ENCODE results near the gene SEC14L5. TPM values are rescaled to one million over a fixed set of nuclear protein-coding genes. Genes with fewer than 3 reads are reported as not detected.

The SEC14L5 gene
- total RNA-seq, 1 donor from 2014 or later: 0.32 TPM

- Histone ChIP-seq H2AFZ (ENCODE audit: low read depth, low read length) (no peak overlapping the region), H3K4me1 (ENCODE audit: insufficient read depth, low read length) (no peaks in the 10 kb centered on the region), H3K4me2 (ENCODE audit: low read length) (no peak overlapping the region), H3K9me3 (ENCODE audit: insufficient read depth, low read depth, low read length) (peaks cover 9% of the 10 kb centered on the region), H3K27me3 (ENCODE audit: insufficient read depth, low read length) (peaks cover 13% of the 10 kb centered on the region), H3K79me2 (ENCODE audit: insufficient read depth, low read length) (no peaks in the 10 kb centered on the region), H3K9ac (ENCODE audit: low read length) (no peak overlapping the region), H3K36me3 (ENCODE audit: insufficient read depth, low read length) (no peaks in the 10 kb centered on the region), H3K4me3 (ENCODE audit: insufficient read depth, low read depth, low read length) (no peak overlapping the region), H3K27ac (ENCODE audit: low read depth, low read length) (no peak overlapping the region), H4K20me1 (ENCODE audit: insufficient read depth, low read length) (no peaks in the 10 kb centered on the region)
- no peak for FAIRE-seq
- peaks cover 8% of the 10 kb centered on the region for H3K9me3 Mint-ChIP-seq (ENCODE audit: unreplicated experiment)
- peaks cover 5% of the 10 kb centered on the region for H3K4me1 Mint-ChIP-seq (ENCODE audit: low read depth, unreplicated experiment)
- H3K36me3 Mint-ChIP-seq (ENCODE audit: low read depth, unreplicated experiment): peaks cover 4% of the 10 kb centered on the region
- no peak for DNase-seq (ENCODE audit: low read depth)
- H3K27me3 Mint-ChIP-seq (ENCODE audit: low read depth, unreplicated experiment): no peaks in the 10 kb centered on the region
- H3K4me3 Mint-ChIP-seq (ENCODE audit: unreplicated experiment): no peak overlapping the region
- H3K27ac Mint-ChIP-seq (ENCODE audit: unreplicated experiment): no peak overlapping the region
- TF ChIP-seq EZH2 (IDR thresholded peaks at IDR 0.05; ENCODE audit: insufficient read depth, low read length): no peak
- TF ChIP-seq CTCF (IDR thresholded peaks at IDR 0.05; ENCODE audit: insufficient read depth, low read depth, low read length): no peak
Observed at GRCh38 chr16:4923853-4924252, 34.3 kb upstream of the SEC14L5 start.

GRCh38 chr16:4924593-4925292 lies 33.4 kb upstream of the SEC14L5 start:
- Histone ChIP-seq H3K27ac (ENCODE audit: low read depth, low read length) (no peak overlapping the region), H3K36me3 (ENCODE audit: insufficient read depth, low read length) (no peaks in the 10 kb centered on the region), H3K79me2 (ENCODE audit: insufficient read depth, low read length) (no peaks in the 10 kb centered on the region), H3K9me3 (ENCODE audit: insufficient read depth, low read depth, low read length) (peaks cover 9% of the 10 kb centered on the region), H4K20me1 (ENCODE audit: insufficient read depth, low read length) (no peaks in the 10 kb centered on the region), H3K4me3 (ENCODE audit: insufficient read depth, low read depth, low read length) (no peak overlapping the region), H3K9ac (ENCODE audit: low read length) (no peak overlapping the region), H3K4me2 (ENCODE audit: low read length) (no peak overlapping the region), H3K4me1 (ENCODE audit: insufficient read depth, low read length) (no peaks in the 10 kb centered on the region), H3K27me3 (ENCODE audit: insufficient read depth, low read length) (peaks cover 13% of the 10 kb centered on the region), H2AFZ (ENCODE audit: low read depth, low read length) (no peak overlapping the region)
- peaks cover 5% of the 10 kb centered on the region for H3K4me1 Mint-ChIP-seq (ENCODE audit: low read depth, unreplicated experiment)
- FAIRE-seq (no peak), DNase-seq (ENCODE audit: low read depth) (no peak)
- H3K27me3 Mint-ChIP-seq (ENCODE audit: low read depth, unreplicated experiment): no peaks in the 10 kb centered on the region
- no peak overlapping the region for H3K27ac Mint-ChIP-seq (ENCODE audit: unreplicated experiment)
- peaks cover 4% of the 10 kb centered on the region for H3K36me3 Mint-ChIP-seq (ENCODE audit: low read depth, unreplicated experiment)
- H3K4me3 Mint-ChIP-seq (ENCODE audit: unreplicated experiment): no peak overlapping the region
- no peak for TF ChIP-seq EZH2 (IDR thresholded peaks at IDR 0.05; ENCODE audit: insufficient read depth, low read length)
- TF ChIP-seq CTCF (IDR thresholded peaks at IDR 0.05; ENCODE audit: insufficient read depth, low read depth, low read length): no peak
- H3K9me3 Mint-ChIP-seq (ENCODE audit: unreplicated experiment): peaks cover 10% of the 10 kb centered on the region

GRCh38 chr16:4925293-4925607 lies 32.9 kb upstream of the SEC14L5 start:
- Histone ChIP-seq H2AFZ (ENCODE audit: low read depth, low read length) (no peak overlapping the region), H3K9ac (ENCODE audit: low read length) (no peak overlapping the region), H3K27me3 (ENCODE audit: insufficient read depth, low read length) (peaks cover 13% of the 10 kb centered on the region), H3K9me3 (ENCODE audit: insufficient read depth, low read depth, low read length) (peaks cover 9% of the 10 kb centered on the region), H3K4me2 (ENCODE audit: low read length) (no peak overlapping the region), H4K20me1 (ENCODE audit: insufficient read depth, low read length) (no peaks in the 10 kb centered on the region), H3K27ac (ENCODE audit: low read depth, low read length) (no peak overlapping the region), H3K79me2 (ENCODE audit: insufficient read depth, low read length) (no peaks in the 10 kb centered on the region), H3K4me3 (ENCODE audit: insufficient read depth, low read depth, low read length) (no peak overlapping the region), H3K4me1 (ENCODE audit: insufficient read depth, low read length) (no peaks in the 10 kb centered on the region), H3K36me3 (ENCODE audit: insufficient read depth, low read length) (no peaks in the 10 kb centered on the region)
- H3K9me3 Mint-ChIP-seq (ENCODE audit: unreplicated experiment): peaks cover 10% of the 10 kb centered on the region
- H3K27me3 Mint-ChIP-seq (ENCODE audit: low read depth, unreplicated experiment): no peaks in the 10 kb centered on the region
- H3K4me3 Mint-ChIP-seq (ENCODE audit: unreplicated experiment): no peak overlapping the region
- TF ChIP-seq CTCF (IDR thresholded peaks at IDR 0.05; ENCODE audit: insufficient read depth, low read depth, low read length) (no peak), EZH2 (IDR thresholded peaks at IDR 0.05; ENCODE audit: insufficient read depth, low read length) (no peak)
- H3K36me3 Mint-ChIP-seq (ENCODE audit: low read depth, unreplicated experiment): peaks cover 4% of the 10 kb centered on the region
- FAIRE-seq (no peak), DNase-seq (ENCODE audit: low read depth) (no peak)
- no peak overlapping the region for H3K27ac Mint-ChIP-seq (ENCODE audit: unreplicated experiment)
- H3K4me1 Mint-ChIP-seq (ENCODE audit: low read depth, unreplicated experiment): peaks cover 5% of the 10 kb centered on the region

All from astrocyte (in vitro differentiated cells and primary cell).